A673 (cell line): ENCODE data around the gene C1R. TPM values are rescaled to one million over a fixed set of nuclear protein-coding genes. Genes with fewer than 3 reads are reported as not detected.

Experiments
- BruUV-seq: library from RNA; stranded (reverse); fragments of 400-500 nt; replicated peaks from 2 replicates; lab custom pipeline; 2021; lab: Mats Ljungman, UMichigan
- CTCF ChIA-PET: fragments of 300-600 bp; sonication (Branson Sonifier 250); formaldehyde crosslinking; loops from one replicate; lab custom pipeline; 2022; ENCODE audit warnings: antibody characterized with exemption; lab: Charles Lee
- POLR2A ChIA-PET: fragments of 300-600 bp; sonication (Branson Sonifier 250); formaldehyde crosslinking; loops from one replicate; lab custom pipeline; 2022; ENCODE audit warnings: antibody characterized with exemption; ENCODE audit not compliant: low non-redundant PET; lab: Charles Lee
- DNase-seq: peaks from one replicate; pipeline ENCODE4 v3.0.0-alpha.2; 2015; ENCODE audit warnings: low spot score
- H3K27ac ChIP-seq: fragments of 200-600 bp; sonication (generic); 2 replicates; pipeline ENCODE4 v1.5.1; 2016; ENCODE audit warnings: mixed run types, low read depth, mild to moderate bottlenecking, mixed read lengths, antibody characterized with exemption, low read length; ENCODE audit not compliant: poor library complexity, severe bottlenecking
- H3K27me3 ChIP-seq: fragments of 200-600 bp; sonication (generic); replicated peaks from 2 replicates; pipeline ENCODE4 v1.6.1; 2017; ENCODE audit warnings: mixed run types, low read depth, mild to moderate bottlenecking, mixed read lengths, antibody characterized with exemption, low read length; ENCODE audit not compliant: insufficient read depth, poor library complexity
- H3K36me3 ChIP-seq: fragments of 200-600 bp; sonication (generic); 2 replicates; pipeline ENCODE4 v1.6.1; 2016; ENCODE audit warnings: mixed run types, mild to moderate bottlenecking, mixed read lengths, antibody characterized with exemption, low read length; ENCODE audit not compliant: insufficient read depth, poor library complexity, severe bottlenecking
- H3K4me1 ChIP-seq: fragments of 200-600 bp; sonication (generic); 2 replicates; pipeline ENCODE4 v1.6.1; 2017; ENCODE audit warnings: mixed run types, mild to moderate bottlenecking, mixed read lengths, antibody characterized with exemption, low read length; ENCODE audit not compliant: insufficient read depth, poor library complexity, severe bottlenecking
- H3K4me3 ChIP-seq: fragments of 200-600 bp; sonication (generic); 2 replicates; pipeline ENCODE4 v1.5.1; 2016; ENCODE audit warnings: low read depth, mixed run types, mild to moderate bottlenecking, mixed read lengths, low read length; ENCODE audit not compliant: poor library complexity, severe bottlenecking
- H3K9me3 ChIP-seq: fragments of 200-600 bp; sonication (generic); 2 replicates; pipeline ENCODE4 v1.6.1; 2016; ENCODE audit warnings: mixed run types, low read depth, mild to moderate bottlenecking, mixed read lengths, antibody characterized with exemption, low read length; ENCODE audit not compliant: poor library complexity, severe bottlenecking
- EZH2 ChIP-seq: fragments of 200-600 bp; sonication (generic); IDR thresholded peaks from 2 replicates; pipeline ENCODE4 v1.6.1; 2017; ENCODE audit warnings: borderline replicate concordance, low read depth, mild to moderate bottlenecking, mixed read lengths, antibody characterized with exemption, low read length; ENCODE audit not compliant: poor library complexity, severe bottlenecking
- intact Hi-C: fragments of 100-400 bp; cut with micrococcal nuclease; formaldehyde crosslinking; loops from one replicate; pipeline ENCODE4 v1.10.0; 2022; ENCODE audit not compliant: unreplicated experiment
- total RNA-seq: library from RNA; stranded (reverse); gene quantifications from 2 replicates; pipeline ENCODE4 v1.2.3, GENCODE V29; 2021
- TF ChIP-seq, protein P1 (sequence below): fragments of 300-800, 200-600 bp; sonication (generic); conservative IDR thresholded peaks from 2 replicates; pipeline ENCODE4 v1.5.1; 2017; ENCODE audit warnings: low read depth, mild to moderate bottlenecking, antibody characterized with exemption, low read length, moderate library complexity, mixed read lengths

C1R gene
- total RNA-seq, 1 experiment from 2014 or later, result 10.9 TPM

DNA sequence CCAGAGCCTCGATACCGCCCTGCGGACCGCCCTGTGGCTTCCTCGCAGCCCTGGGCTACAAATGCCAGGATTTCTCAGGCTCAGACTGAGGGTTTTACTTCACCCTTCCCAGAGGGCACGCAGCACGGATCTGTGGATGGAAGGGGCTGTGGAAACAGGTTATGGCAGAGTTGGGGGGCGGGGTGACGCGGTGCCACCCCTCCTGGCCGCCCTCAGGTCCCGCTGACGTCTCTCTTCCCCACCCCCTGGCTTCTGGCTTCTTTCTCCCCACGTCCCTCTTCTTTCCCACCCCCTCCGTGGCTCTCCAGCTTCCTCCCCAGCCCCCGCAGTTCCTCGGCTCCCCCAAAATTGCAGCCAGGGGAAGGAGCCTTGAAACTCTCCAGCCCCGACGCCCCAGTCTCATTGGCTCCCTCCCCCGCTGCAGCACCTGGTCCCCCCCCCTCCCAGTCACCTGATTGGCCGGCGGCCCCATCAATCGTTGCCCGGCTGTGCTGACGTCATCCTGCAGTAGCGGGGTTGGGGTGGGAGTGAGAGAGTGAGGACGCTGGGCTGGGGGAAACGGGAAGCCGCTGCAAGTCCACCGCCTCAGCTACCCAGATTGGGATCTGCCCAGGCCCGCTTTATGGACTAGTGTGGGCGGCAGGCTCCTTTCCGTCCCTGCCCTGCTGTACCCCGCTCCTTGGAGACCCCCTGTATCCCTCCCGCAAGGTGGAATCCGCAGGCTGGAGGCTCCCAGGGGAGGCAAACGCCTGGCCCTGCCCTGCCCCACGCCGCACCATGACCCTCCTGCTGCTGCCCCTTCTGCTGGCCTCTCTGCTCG, 37.8 kb upstream of the C1R start, which contains the start of gene CLSTN3:
Gene CLSTN3, plus strand, starts transcription at position 500 of the 820 bp plus-strand sequence. Its CDS starts 278 bp downstream, at position 778.
- Histone ChIP-seq H3K4me3 (peak within 1 kb of the TSS; percentile 59), H3K4me1 (no peaks in the 10 kb centered on the region), H3K27ac (peak within 1 kb of the TSS; percentile 58), H3K27me3 (no peaks in the 10 kb centered on the region), H3K36me3 (no peaks in the 10 kb centered on the region), H3K9me3 (no peaks in the 10 kb centered on the region)
- POLR2A ChIA-PET, result no interaction called here
- intact Hi-C loops, result no loop called here
- DNase-seq, result peak; percentile 86
- no TSS peak for BruUV-seq
- TF ChIP-seq EZH2, result no peak
- TF ChIP-seq, protein P1, sequence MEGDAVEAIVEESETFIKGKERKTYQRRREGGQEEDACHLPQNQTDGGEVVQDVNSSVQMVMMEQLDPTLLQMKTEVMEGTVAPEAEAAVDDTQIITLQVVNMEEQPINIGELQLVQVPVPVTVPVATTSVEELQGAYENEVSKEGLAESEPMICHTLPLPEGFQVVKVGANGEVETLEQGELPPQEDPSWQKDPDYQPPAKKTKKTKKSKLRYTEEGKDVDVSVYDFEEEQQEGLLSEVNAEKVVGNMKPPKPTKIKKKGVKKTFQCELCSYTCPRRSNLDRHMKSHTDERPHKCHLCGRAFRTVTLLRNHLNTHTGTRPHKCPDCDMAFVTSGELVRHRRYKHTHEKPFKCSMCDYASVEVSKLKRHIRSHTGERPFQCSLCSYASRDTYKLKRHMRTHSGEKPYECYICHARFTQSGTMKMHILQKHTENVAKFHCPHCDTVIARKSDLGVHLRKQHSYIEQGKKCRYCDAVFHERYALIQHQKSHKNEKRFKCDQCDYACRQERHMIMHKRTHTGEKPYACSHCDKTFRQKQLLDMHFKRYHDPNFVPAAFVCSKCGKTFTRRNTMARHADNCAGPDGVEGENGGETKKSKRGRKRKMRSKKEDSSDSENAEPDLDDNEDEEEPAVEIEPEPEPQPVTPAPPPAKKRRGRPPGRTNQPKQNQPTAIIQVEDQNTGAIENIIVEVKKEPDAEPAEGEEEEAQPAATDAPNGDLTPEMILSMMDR, result no peak
- CTCF ChIA-PET, result no interaction called here

DNA sequence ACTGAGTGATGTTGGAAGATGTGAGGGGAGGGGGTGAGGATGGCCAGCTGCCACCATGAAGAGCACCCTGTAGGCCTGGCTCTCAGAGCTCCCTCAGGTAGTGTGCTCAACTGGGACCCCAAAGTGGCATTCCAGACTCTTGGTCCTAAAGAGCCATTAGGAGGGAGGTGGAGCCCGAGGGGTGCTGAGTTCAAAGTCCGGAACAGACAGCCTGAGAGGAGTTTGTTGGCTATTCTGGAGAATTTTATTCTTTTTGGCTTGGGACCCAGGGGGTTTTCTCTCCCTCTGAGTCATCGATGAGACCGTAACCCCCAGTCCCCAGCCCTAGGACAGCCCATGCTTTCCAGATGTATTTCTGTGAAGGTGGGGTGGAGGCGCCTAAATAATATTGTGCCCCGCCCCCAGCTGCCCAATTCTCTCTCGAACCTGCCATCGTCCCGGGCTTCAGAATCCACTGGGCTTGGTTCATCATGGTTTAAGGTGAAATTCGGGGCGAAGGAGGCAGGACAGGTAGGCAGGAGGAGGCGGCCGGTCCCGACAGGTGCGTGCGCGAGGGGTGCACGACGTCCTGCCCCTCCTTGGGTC, 37.1 kb upstream of the C1R start:
- H3K4me1 ChIP-seq, result no peaks in the 10 kb centered on the region
- H3K9me3 ChIP-seq, result no peaks in the 10 kb centered on the region
- intact Hi-C loops, result no loop called here
- ChIA-PET CTCF (no interaction called here), POLR2A (no interaction called here)
- no peaks in the 10 kb centered on the region for H3K27me3 ChIP-seq
- no TSS peak for BruUV-seq
- peak overlapping the region; percentile 59 for H3K4me3 ChIP-seq
- TF ChIP-seq EZH2, result no peak
- TF ChIP-seq, protein P1, result no peak
- H3K36me3 ChIP-seq, result no peaks in the 10 kb centered on the region
- no peak for DNase-seq
- H3K27ac ChIP-seq, result peak overlapping the region; percentile 58

DNA sequence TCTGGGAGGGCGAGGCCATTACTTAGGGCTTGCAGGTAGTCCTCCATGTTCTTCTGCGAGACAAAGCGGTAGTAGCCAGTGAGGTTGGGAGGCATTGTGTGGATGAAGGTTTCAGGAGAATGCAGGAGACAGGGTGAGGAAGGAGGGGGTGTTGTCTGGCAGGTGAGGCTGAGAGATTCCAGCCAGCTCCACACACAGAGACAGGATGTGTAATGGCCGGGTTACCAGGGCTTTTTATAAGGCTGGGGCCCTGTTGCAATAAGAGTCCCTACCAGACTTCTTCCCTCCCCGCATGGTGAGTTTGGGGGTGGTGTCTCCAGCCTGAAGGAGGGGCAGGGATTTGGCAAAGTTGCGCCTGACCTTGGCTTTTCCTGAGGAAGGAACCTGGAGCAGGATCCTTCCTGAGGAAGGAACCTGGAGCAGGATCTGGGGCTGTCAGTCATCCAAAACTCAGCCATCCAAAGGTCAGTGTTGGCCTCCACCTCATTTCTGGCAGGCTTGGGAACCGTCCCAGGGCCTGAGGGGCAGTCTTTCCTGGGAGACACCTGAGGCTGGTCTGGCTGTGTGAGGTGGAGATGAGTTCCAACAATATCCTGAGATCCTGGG, 36.5 kb upstream of the C1R start, which contains the start of gene RBP5:
Gene RBP5, minus strand, starts transcription at position 209 of the 606 bp plus-strand sequence. Its CDS starts 114 bp downstream, at position 95.
- DNase-seq, result no peak
- no peaks in the 10 kb centered on the region for H3K4me1 ChIP-seq
- peak within 1 kb of the TSS; percentile 58 for H3K27ac ChIP-seq
- intact Hi-C loops, result no loop called here
- ChIA-PET CTCF (no interaction called here), POLR2A (no interaction called here)
- TF ChIP-seq EZH2, result no peak
- TF ChIP-seq, protein P1, result no peak
- no TSS peak for BruUV-seq
- no peaks in the 10 kb centered on the region for H3K27me3 ChIP-seq
- H3K9me3 ChIP-seq, result no peaks in the 10 kb centered on the region
- no peaks in the 10 kb centered on the region for H3K36me3 ChIP-seq
- H3K4me3 ChIP-seq, result peak within 1 kb of the TSS; percentile 59
